K562 (cell line): Measurements from ENCODE around the gene VRK2.

Experiments
- CTCF ChIP-seq, 3 experiments: IDR thresholded peaks in 2 of 3; conservative IDR thresholded peaks in 1 of 3; 2 replicates each; pipeline ENCODE4 v1.5.1; 2011 to 2012; ENCODE audit warnings: low read length in 3 of 3, mild to moderate bottlenecking in 3 of 3, control low read depth in 2 of 3, improper control_type of control experiment in 1 of 3, inconsistent platforms in 1 of 3, low read depth in 1 of 3, mixed read lengths in 1 of 3, moderate library complexity in 1 of 3; ENCODE audit not compliant: insufficient read depth in 2 of 3
- HCFC1 ChIP-seq: IDR thresholded peaks from 2 replicates; pipeline ENCODE4 v1.6.1; 2012; ENCODE audit warnings: low read depth, low read length, improper control_type of control experiment
- MAFK ChIP-seq: IDR thresholded peaks from 2 replicates; pipeline ENCODE4 v1.6.1; 2011; ENCODE audit warnings: low read length, improper control_type of control experiment
- NRF1 ChIP-seq, 2 experiments: fragments of 450-650 bp; IDR thresholded peaks in 1 of 2; conservative IDR thresholded peaks in 1 of 2; 2 replicates each; pipeline ENCODE4 v1.6.1; 2014; ENCODE audit warnings: mild to moderate bottlenecking in 2 of 2
- ZFP30 ChIP-seq: fragments of 250-450 bp; sonication (Bioruptor Pico); IDR thresholded peaks from 2 replicates; pipeline ENCODE4 v1.8.0; 2022; ENCODE audit warnings: moderate library complexity, mild to moderate bottlenecking, inconsistent platforms, borderline replicate concordance

GRCh38 chr2:58030771-58031170 is 15.8 kb upstream of the VRK2 start:
- no peak for TF ChIP-seq CTCF (IDR thresholded peaks at IDR 0.05 in 2 of 3, conservative IDR thresholded peaks at IDR 0.05 in 1 of 3; ENCODE audit: insufficient read depth in 2 of 3, low read depth in 1 of 3, low read length in 3 of 3)
- no peak for TF ChIP-seq HCFC1
- TF ChIP-seq ZFP30 = no peak
- TF ChIP-seq NRF1 (conservative IDR thresholded peaks at IDR 0.05 in 1 of 2, IDR thresholded peaks at IDR 0.05 in 1 of 2) = no peak
- TF ChIP-seq MAFK = no peak
